GM15510 (cell line): Measurements from ENCODE around the gene ATF4.

ENCODE experiments used
- POLR2A ChIP-seq: IDR thresholded peaks from 3 replicates; pipeline ENCODE4 v1.6.1; 2011; ENCODE audit warnings: borderline replicate concordance; ENCODE audit not compliant: insufficient read length; ENCODE audit errors: extremely low read depth

ATF4 gene

GRCh38 chr22:39481595-39481994 is 38.8 kb upstream of the ATF4 start:
- no peak for TF ChIP-seq POLR2A

- TF ChIP-seq POLR2A: no peak
Observed at GRCh38 chr22:39482768-39483167, 37.6 kb upstream of the ATF4 start.

- TF ChIP-seq POLR2A: no peak
Observed at GRCh38 chr22:39486951-39487825, 33.2 kb upstream of the ATF4 start.

DNA sequence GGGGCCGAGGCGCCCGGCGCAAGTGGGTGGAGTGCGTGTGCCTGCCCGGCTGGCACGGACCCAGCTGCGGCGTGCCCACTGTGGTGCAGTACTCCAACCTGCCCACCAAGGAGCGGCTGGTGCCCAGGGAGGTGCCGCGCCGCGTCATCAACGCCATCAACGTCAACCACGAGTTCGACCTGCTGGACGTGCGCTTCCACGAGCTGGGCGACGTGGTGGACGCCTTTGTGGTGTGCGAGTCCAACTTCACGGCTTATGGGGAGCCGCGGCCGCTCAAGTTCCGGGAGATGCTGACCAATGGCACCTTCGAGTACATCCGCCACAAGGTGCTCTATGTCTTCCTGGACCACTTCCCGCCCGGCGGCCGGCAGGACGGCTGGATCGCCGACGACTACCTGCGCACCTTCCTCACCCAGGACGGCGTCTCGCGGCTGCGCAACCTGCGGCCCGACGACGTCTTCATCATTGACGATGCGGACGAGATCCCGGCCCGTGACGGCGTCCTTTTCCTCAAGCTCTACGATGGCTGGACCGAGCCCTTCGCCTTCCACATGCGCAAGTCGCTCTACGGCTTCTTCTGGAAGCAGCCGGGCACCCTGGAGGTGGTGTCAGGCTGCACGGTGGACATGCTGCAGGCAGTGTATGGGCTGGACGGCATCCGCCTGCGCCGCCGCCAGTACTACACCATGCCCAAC is 32.4 kb upstream of the ATF4 start:
- no peak for TF ChIP-seq POLR2A

- TF ChIP-seq POLR2A: no peak
Observed at GRCh38 chr22:39488563-39489083, 31.7 kb upstream of the ATF4 start.

- no peak for TF ChIP-seq POLR2A
Observed at GRCh38 chr22:39489094-39490068, 31.0 kb upstream of the ATF4 start.

DNA sequence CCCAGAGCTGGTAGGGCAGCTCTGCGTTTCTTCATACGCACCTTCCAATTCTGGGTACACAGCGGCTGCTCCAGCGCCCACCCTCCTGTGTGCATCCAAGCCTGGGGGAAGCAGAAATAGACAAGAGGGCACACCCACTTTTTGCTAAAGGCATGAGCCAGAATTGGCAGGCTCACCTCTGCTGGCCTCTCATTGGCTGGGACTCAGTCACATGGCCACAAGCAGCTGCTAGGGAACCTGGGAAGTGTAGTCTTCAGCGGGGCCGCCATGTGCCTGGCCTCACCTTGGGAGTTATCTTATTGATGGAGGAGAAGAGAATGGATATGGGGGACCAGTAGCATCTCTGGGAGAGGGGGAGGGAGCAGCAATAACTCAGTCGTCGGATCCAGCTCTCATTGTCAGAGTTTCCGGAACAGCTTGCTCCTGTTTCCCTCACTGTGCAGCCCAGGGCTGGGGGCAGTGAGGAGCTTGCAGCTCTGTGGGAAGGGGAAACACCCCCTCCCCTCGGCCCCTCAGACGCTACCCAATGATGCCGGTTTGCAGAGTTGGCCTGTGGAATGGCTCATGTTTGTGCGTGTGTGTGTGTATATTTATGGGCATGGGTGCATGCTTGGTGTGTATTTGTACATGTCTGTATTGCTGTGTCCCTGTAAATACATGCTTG is 30.1 kb upstream of the ATF4 start:
- no peak for TF ChIP-seq POLR2A

- no peak for TF ChIP-seq POLR2A
Observed at GRCh38 chr22:39490966-39491680, 29.2 kb upstream of the ATF4 start.

DNA sequence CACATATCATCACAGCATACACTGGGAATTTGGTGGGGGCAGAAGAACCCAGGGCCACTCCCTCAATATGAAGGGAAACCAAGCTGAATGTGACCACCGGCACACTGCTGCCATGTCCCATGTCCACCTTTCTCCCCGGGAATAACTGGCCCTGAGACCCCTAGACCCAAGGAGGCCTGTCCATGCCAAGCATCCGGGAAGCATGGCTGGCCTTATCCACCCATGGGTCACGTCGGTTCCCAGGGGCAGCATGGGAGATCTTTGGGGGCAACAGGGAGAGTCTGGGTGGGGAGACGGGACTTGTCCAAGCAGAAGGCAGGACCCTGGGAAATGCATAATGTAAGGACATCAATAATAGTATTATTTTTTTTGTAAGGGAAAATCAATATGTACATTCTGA is 28.7 kb upstream of the ATF4 start:
- TF ChIP-seq POLR2A: no peak

- no peak for TF ChIP-seq POLR2A
Observed at GRCh38 chr22:39492186-39492585, 28.2 kb upstream of the ATF4 start.

DNA sequence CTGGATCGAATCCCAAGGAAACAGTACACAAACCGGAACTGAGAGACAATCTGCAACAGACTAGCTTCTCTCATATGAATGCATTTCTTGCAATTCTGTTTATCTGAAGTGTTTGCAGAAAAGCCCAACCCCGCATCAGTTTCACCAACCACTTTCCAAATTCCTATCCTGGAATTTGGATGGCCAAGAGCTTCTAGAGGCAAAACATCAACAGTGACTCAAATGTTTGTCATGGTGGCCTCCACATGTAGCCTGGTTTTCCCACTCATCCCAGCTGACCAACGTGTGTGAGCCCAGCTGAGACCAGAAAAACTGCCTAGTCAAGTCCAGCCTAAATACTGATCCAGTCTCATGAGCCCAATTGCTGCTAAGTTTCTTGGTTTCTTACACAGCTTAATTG is 26.6 kb upstream of the ATF4 start:
- no peak for TF ChIP-seq POLR2A

- TF ChIP-seq POLR2A: no peak
Observed at GRCh38 chr22:39494471-39495120, 25.8 kb upstream of the ATF4 start.
